ENCODE results near the gene MLLT6. TPM values are rescaled to one million over a fixed set of nuclear protein-coding genes. Genes with fewer than 3 reads are reported as not detected.

The MLLT6 gene
- total RNA-seq, 1 donor from 2014 or later, result 7.4 TPM

DNA sequence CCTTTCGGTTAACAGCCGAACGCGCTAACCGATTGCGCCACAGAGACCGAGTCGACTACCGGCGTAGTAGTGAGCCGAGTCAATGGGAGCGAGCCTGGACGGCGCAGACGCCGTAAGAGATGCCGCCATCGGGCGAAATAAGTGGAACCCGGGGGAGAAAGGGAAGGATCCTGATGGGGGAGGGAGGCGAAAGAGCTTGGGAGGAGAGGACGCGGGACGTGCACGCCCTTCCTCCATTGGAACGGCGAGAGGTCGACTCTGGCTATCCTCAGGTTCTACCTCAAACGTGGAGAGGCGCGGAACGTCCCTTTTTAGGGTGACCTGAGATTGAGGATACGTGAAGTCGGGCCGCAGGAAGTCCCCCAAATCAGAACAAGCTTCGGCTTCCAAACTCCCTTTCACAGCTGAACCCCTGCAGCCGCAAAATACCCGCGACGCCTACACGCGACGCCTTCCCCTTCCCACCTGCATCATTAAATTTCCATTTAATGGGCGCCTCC lies 46.8 kb downstream of the MLLT6 start:
- Histone ChIP-seq H2AFZ (replicated peaks) (peak overlapping the region; percentile 84), H3K27ac (no peak overlapping the region), H3K4me1 (peaks cover 14% of the 10 kb centered on the region), H3K79me2 (ENCODE audit: low read depth) (peaks cover 55% of the 10 kb centered on the region), H3F3A (ENCODE audit: low read depth) (peaks cover 38% of the 10 kb centered on the region), H3K36me3 (no peaks in the 10 kb centered on the region), H4K20me1 (ENCODE audit: low read depth) (peaks cover 11% of the 10 kb centered on the region), H3K9ac (no peak overlapping the region), H3K4me3 (peak overlapping the region; percentile 92), H3K27me3 (no peaks in the 10 kb centered on the region), H3K4me2 (peak overlapping the region; percentile 99), H3K9me3 (ENCODE audit: low read depth) (no peaks in the 10 kb centered on the region)
- Mint-ChIP-seq H3K4me3 (peak overlapping the region; percentile 99), H3K4me1 (peaks cover 28% of the 10 kb centered on the region), H3K9me3 (peaks cover 3% of the 10 kb centered on the region), H3K27ac (peak overlapping the region; percentile 98), H3K36me3 (peaks cover 8% of the 10 kb centered on the region), H3K27me3 (ENCODE audit: insufficient read depth, low read depth) (peaks cover 23% of the 10 kb centered on the region)
- DNase-seq (ENCODE audit: low spot score), result peak; percentile 94
- TF ChIP-seq, protein P1, sequence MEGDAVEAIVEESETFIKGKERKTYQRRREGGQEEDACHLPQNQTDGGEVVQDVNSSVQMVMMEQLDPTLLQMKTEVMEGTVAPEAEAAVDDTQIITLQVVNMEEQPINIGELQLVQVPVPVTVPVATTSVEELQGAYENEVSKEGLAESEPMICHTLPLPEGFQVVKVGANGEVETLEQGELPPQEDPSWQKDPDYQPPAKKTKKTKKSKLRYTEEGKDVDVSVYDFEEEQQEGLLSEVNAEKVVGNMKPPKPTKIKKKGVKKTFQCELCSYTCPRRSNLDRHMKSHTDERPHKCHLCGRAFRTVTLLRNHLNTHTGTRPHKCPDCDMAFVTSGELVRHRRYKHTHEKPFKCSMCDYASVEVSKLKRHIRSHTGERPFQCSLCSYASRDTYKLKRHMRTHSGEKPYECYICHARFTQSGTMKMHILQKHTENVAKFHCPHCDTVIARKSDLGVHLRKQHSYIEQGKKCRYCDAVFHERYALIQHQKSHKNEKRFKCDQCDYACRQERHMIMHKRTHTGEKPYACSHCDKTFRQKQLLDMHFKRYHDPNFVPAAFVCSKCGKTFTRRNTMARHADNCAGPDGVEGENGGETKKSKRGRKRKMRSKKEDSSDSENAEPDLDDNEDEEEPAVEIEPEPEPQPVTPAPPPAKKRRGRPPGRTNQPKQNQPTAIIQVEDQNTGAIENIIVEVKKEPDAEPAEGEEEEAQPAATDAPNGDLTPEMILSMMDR (IDR thresholded peaks at IDR 0.05), result no peak
- no peak for TF ChIP-seq EZH2 (IDR thresholded peaks at IDR 0.05)
- no peak for TF ChIP-seq EZH2phosphoT487 (IDR thresholded peaks at IDR 0.05)

DNA sequence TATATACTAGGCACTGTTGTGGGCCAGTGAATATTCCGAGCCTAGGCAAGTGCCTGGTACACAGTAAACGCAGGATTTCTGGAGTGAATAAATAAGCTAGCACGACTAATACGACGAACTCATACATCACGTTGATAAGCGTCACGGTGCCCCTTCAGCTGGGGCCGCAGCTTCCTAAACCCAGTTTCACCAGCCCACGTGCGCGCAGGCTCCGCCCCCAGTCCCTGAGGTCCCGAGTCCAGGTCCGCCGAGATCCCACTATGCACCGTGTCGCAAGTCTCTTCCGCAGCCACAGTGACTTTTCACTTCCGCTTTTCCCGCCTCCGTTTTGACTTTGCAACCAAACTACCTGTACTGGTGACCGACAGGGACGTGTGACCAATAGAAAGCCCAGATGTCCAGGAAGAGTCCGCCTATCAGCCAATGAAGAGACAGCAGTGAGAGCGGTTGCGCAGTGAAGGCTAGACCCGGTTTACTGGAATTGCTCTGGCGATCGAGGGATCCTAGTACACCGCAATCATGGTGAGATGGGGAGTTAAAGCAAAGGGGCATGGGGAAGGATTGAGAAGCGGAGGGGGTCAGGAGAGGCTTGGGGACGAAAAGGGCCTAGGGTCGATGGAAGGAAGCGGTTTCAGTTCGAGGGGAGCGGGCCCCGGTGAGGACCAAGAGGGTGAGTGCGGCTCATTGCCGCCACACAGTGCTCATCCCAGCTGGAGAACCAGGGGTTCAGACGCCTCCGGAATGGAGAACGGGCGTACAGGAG lies 47.4 kb downstream of the MLLT6 start, which contains the start of gene PSMB3:
Gene PSMB3, plus strand, starts transcription at position 434 of the 763 bp plus-strand sequence. Its CDS starts 86 bp downstream, at position 520.
- no peaks in the 10 kb centered on the region for H3K36me3 ChIP-seq
- no peaks in the 10 kb centered on the region for H3K27me3 ChIP-seq
- no peak for TF ChIP-seq EZH2phosphoT487 (IDR thresholded peaks at IDR 0.05)
- TF ChIP-seq EZH2 (IDR thresholded peaks at IDR 0.05), result no peak
- TF ChIP-seq, protein P1 (IDR thresholded peaks at IDR 0.05), result no peak
- H3K4me1 Mint-ChIP-seq, result peaks cover 28% of the 10 kb centered on the region
- H3K4me2 ChIP-seq, result peak within 1 kb of the TSS; percentile 99
- peak; percentile 98 for DNase-seq (ENCODE audit: low spot score)
- no peak within 1 kb of the TSS for H3K27ac ChIP-seq
- H3K79me2 ChIP-seq (ENCODE audit: low read depth), result peaks cover 49% of the 10 kb centered on the region
- H3K27me3 Mint-ChIP-seq (ENCODE audit: insufficient read depth, low read depth), result peaks cover 23% of the 10 kb centered on the region
- H3K4me3 Mint-ChIP-seq, result peak within 1 kb of the TSS; percentile 99
- peak within 1 kb of the TSS; percentile 92 for H3K4me3 ChIP-seq
- peak within 1 kb of the TSS; percentile 98 for H3K27ac Mint-ChIP-seq
- no peaks in the 10 kb centered on the region for H3K9me3 ChIP-seq (ENCODE audit: low read depth)
- H3K4me1 ChIP-seq, result peaks cover 14% of the 10 kb centered on the region
- H4K20me1 ChIP-seq (ENCODE audit: low read depth), result peaks cover 4% of the 10 kb centered on the region
- H3K36me3 Mint-ChIP-seq, result peaks cover 8% of the 10 kb centered on the region
- peak within 1 kb of the TSS; percentile 45 for H3K9ac ChIP-seq
- H3K9me3 Mint-ChIP-seq, result peaks cover 3% of the 10 kb centered on the region
- peaks cover 38% of the 10 kb centered on the region for H3F3A ChIP-seq (ENCODE audit: low read depth)
- H2AFZ ChIP-seq (replicated peaks), result peak within 1 kb of the TSS; percentile 84

DNA sequence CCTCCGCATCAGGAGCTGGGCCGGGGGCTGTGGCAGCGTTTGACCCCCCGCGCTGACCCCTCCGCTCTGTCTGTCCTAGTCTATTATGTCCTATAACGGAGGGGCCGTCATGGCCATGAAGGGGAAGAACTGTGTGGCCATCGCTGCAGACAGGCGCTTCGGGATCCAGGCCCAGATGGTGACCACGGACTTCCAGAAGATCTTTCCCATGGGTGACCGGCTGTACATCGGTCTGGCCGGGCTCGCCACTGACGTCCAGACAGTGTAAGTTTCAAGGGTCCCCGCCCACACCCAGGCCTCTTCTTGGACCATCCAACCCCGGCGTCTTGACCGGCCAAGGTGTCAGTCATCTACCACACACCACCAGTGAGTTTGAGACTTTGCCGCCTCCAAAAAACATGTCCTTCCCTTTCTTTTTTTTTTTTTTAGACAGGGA lies 48.0 kb downstream of the MLLT6 start:
- peaks cover 23% of the 10 kb centered on the region for H3K27me3 Mint-ChIP-seq (ENCODE audit: insufficient read depth, low read depth)
- H3K36me3 Mint-ChIP-seq, result peaks cover 8% of the 10 kb centered on the region
- TF ChIP-seq EZH2phosphoT487 (IDR thresholded peaks at IDR 0.05) (no peak), EZH2 (IDR thresholded peaks at IDR 0.05) (no peak)
- TF ChIP-seq, protein P1 (IDR thresholded peaks at IDR 0.05), result no peak
- Histone ChIP-seq H3K9me3 (ENCODE audit: low read depth) (no peaks in the 10 kb centered on the region), H3K27ac (no peak overlapping the region), H3K4me3 (peak overlapping the region; percentile 92), H3K36me3 (no peaks in the 10 kb centered on the region), H3F3A (ENCODE audit: low read depth) (peaks cover 38% of the 10 kb centered on the region), H3K4me2 (peak overlapping the region; percentile 84), H4K20me1 (ENCODE audit: low read depth) (peaks cover 4% of the 10 kb centered on the region), H3K9ac (peak overlapping the region; percentile 45), H3K79me2 (ENCODE audit: low read depth) (peaks cover 43% of the 10 kb centered on the region), H3K4me1 (peaks cover 14% of the 10 kb centered on the region), H3K27me3 (no peaks in the 10 kb centered on the region), H2AFZ (replicated peaks) (peak overlapping the region; percentile 44)
- no peak for DNase-seq (ENCODE audit: low spot score)
- peaks cover 28% of the 10 kb centered on the region for H3K4me1 Mint-ChIP-seq
- peak overlapping the region; percentile 99 for H3K4me3 Mint-ChIP-seq
- H3K9me3 Mint-ChIP-seq, result peaks cover 3% of the 10 kb centered on the region
- H3K27ac Mint-ChIP-seq, result no peak overlapping the region
